ENCODE results near the gene TMEM25. TPM values are rescaled to one million over a fixed set of nuclear protein-coding genes. Genes with fewer than 3 reads are reported as not detected.

TMEM25 gene
- total RNA-seq, 1 donor = 10.1 TPM

GRCh38 chr11:118552341-118552740, 21.3 kb downstream of the TMEM25 start:
- H3K4me1 ChIP-seq (ENCODE audit: insufficient read depth, low read length) = no peaks in the 10 kb centered on the region
- H2AFZ ChIP-seq (ENCODE audit: low read length) = no peak overlapping the region
- no peak overlapping the region for H3K27ac ChIP-seq (ENCODE audit: low read depth, low read length)
- peaks cover 25% of the 10 kb centered on the region for H3K36me3 ChIP-seq (ENCODE audit: insufficient read depth, low read length)
- no peak overlapping the region for H3K4me3 ChIP-seq (ENCODE audit: insufficient read depth, low read length)
- DNase-seq (ENCODE audit: insufficient read length, low spot score, missing footprints) = no peak
- no peaks in the 10 kb centered on the region for H3K27me3 ChIP-seq (ENCODE audit: insufficient read depth, low read length)
- no peaks in the 10 kb centered on the region for H4K20me1 ChIP-seq (ENCODE audit: insufficient read depth, low read length)
- no peaks in the 10 kb centered on the region for H3K79me2 ChIP-seq (ENCODE audit: insufficient read depth, low read length)
- H3K9me3 ChIP-seq (ENCODE audit: low read depth, low read length) = no peaks in the 10 kb centered on the region
- H3K4me2 ChIP-seq (ENCODE audit: insufficient read depth, low read length) = no peak overlapping the region
- TF ChIP-seq CTCF (IDR thresholded peaks at IDR 0.05; ENCODE audit: extremely low read depth, low read depth, low read length) = no peak

DNA sequence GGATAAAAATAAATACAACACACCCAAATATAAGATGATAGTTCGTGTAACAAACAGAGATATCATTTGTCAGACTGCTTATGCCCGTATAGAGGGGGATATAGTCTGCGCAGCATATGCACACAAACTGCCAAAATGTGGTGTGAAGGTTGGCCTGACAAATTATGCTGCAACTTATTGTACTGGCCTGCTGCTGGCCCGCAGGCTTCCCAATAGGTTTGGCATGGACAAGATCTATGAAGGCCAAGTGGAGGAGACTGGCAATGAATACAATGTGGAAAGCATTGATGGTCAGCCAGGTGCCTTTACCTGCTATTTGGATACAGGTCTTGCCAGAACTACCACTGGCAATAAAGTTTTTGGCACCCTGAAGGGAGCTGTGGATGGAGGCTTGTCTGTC, 29.8 kb downstream of the TMEM25 start:
- no peaks in the 10 kb centered on the region for H3K9me3 ChIP-seq (ENCODE audit: low read depth, low read length)
- H3K4me3 ChIP-seq (ENCODE audit: insufficient read depth, low read length) = no peak overlapping the region
- H3K27ac ChIP-seq (ENCODE audit: low read depth, low read length) = no peak overlapping the region
- H3K4me1 ChIP-seq (ENCODE audit: insufficient read depth, low read length) = no peaks in the 10 kb centered on the region
- TF ChIP-seq CTCF (IDR thresholded peaks at IDR 0.05; ENCODE audit: extremely low read depth, low read depth, low read length) = no peak
- no peaks in the 10 kb centered on the region for H3K27me3 ChIP-seq (ENCODE audit: insufficient read depth, low read length)
- DNase-seq (ENCODE audit: insufficient read length, low spot score, missing footprints) = no peak
- H3K79me2 ChIP-seq (ENCODE audit: insufficient read depth, low read length) = no peaks in the 10 kb centered on the region
- peaks cover 22% of the 10 kb centered on the region for H3K36me3 ChIP-seq (ENCODE audit: insufficient read depth, low read length)
- no peaks in the 10 kb centered on the region for H4K20me1 ChIP-seq (ENCODE audit: insufficient read depth, low read length)
- no peak overlapping the region for H3K4me2 ChIP-seq (ENCODE audit: insufficient read depth, low read length)
- H2AFZ ChIP-seq (ENCODE audit: low read length) = no peak overlapping the region

DNA sequence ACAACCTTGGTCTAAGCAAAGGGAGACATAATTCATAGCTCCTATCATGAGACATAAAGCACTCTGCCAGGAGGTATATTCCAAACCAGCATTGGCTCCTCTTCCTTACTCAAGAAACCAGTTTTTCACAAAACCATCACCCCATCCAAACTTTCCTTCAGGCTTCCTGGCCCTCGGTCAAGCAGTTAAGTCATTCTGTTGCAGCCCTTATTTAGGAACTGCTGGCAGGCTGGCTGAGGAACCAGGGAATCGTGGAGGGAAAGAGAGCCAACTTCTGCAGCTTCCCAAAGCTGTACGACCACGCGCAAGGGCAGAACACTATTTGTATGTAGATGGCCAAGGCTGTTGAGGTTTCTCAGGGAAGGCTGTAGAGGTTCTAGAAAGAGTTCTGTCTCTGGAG, 34.1 kb downstream of the TMEM25 start:
- TF ChIP-seq CTCF (IDR thresholded peaks at IDR 0.05; ENCODE audit: extremely low read depth, low read depth, low read length) = no peak
- Histone ChIP-seq H3K4me3 (ENCODE audit: insufficient read depth, low read length) (peak overlapping the region; percentile 87), H3K27me3 (ENCODE audit: insufficient read depth, low read length) (no peaks in the 10 kb centered on the region), H3K9me3 (ENCODE audit: low read depth, low read length) (no peaks in the 10 kb centered on the region), H3K79me2 (ENCODE audit: insufficient read depth, low read length) (no peaks in the 10 kb centered on the region), H4K20me1 (ENCODE audit: insufficient read depth, low read length) (no peaks in the 10 kb centered on the region), H3K36me3 (ENCODE audit: insufficient read depth, low read length) (no peaks in the 10 kb centered on the region), H3K27ac (ENCODE audit: low read depth, low read length) (peak overlapping the region; percentile 44), H2AFZ (ENCODE audit: low read length) (peak overlapping the region; percentile 28), H3K4me2 (ENCODE audit: insufficient read depth, low read length) (peak overlapping the region; percentile 98), H3K4me1 (ENCODE audit: insufficient read depth, low read length) (peaks cover 2% of the 10 kb centered on the region)
- peak; percentile 84 for DNase-seq (ENCODE audit: insufficient read length, low spot score, missing footprints)

GRCh38 chr11:118569670-118570069, 38.7 kb downstream of the TMEM25 start:
- H3K9me3 ChIP-seq (ENCODE audit: low read depth, low read length) = no peaks in the 10 kb centered on the region
- H3K79me2 ChIP-seq (ENCODE audit: insufficient read depth, low read length) = peaks cover 34% of the 10 kb centered on the region
- H2AFZ ChIP-seq (ENCODE audit: low read length) = no peak overlapping the region
- H3K4me2 ChIP-seq (ENCODE audit: insufficient read depth, low read length) = no peak overlapping the region
- no peak overlapping the region for H3K27ac ChIP-seq (ENCODE audit: low read depth, low read length)
- peaks cover 19% of the 10 kb centered on the region for H3K4me1 ChIP-seq (ENCODE audit: insufficient read depth, low read length)
- H4K20me1 ChIP-seq (ENCODE audit: insufficient read depth, low read length) = peaks cover 19% of the 10 kb centered on the region
- peak; percentile 58 for DNase-seq (ENCODE audit: insufficient read length, low spot score, missing footprints)
- no peak overlapping the region for H3K4me3 ChIP-seq (ENCODE audit: insufficient read depth, low read length)
- H3K27me3 ChIP-seq (ENCODE audit: insufficient read depth, low read length) = no peaks in the 10 kb centered on the region
- no peaks in the 10 kb centered on the region for H3K36me3 ChIP-seq (ENCODE audit: insufficient read depth, low read length)
- no peak for TF ChIP-seq CTCF (IDR thresholded peaks at IDR 0.05; ENCODE audit: extremely low read depth, low read depth, low read length)

Measured in osteoblast (primary cell).